ENCODE results near the gene PDLIM5. TPM values are rescaled to one million over a fixed set of nuclear protein-coding genes. Genes with fewer than 3 reads are reported as not detected.

The PDLIM5 gene
- total RNA-seq, 3 donors from 2014 or later (not counting 1 experiment from before 2014, with no cell fraction given) = 41.8 to 94.8 (median 50.5) TPM

DNA sequence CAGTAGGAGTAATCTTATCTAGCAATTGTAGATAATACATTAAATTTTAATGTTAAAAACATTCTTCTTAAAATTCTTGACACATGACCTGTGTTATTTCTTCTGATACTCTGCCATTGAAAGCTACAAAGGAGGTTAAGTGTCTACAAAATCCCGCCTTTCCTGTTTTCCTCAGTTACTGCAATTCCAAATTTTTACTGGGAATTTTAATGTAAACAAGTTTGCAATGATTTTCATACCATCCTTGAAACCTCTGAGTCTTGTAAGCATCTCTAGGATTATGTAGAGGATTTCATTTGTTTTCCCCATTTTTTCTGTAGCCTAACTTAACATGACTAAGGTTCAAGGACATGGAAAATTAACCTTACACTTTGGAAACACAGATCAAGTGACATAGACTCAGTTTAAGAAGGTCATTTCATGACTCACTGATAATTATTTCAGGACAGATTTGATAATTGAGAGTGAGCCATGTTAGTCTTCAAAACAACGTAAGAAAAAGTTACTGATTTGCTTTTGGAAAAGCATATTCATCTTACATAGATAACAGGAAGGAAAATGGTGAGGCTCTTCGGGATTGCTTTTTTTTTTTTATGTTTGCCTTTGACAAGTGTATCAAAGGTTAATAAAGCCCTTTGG is 39.6 kb upstream of the PDLIM5 start:
- Mint-ChIP-seq H3K4me1 (no peaks in the 10 kb centered on the region), H3K36me3 (no peaks in the 10 kb centered on the region), H3K27me3 (ENCODE audit: low read depth in 2 of 2) (peaks cover 17 to 52% of the 10 kb centered on the region in 2 donors), H3K27ac (no peak overlapping the region), H3K9me3 (peaks cover 0 to 2% of the 10 kb centered on the region in 2 donors), H3K4me3 (no peak overlapping the region)
- DNase-seq (no peak), ATAC-seq (no peak)
- TF ChIP-seq, protein P1, sequence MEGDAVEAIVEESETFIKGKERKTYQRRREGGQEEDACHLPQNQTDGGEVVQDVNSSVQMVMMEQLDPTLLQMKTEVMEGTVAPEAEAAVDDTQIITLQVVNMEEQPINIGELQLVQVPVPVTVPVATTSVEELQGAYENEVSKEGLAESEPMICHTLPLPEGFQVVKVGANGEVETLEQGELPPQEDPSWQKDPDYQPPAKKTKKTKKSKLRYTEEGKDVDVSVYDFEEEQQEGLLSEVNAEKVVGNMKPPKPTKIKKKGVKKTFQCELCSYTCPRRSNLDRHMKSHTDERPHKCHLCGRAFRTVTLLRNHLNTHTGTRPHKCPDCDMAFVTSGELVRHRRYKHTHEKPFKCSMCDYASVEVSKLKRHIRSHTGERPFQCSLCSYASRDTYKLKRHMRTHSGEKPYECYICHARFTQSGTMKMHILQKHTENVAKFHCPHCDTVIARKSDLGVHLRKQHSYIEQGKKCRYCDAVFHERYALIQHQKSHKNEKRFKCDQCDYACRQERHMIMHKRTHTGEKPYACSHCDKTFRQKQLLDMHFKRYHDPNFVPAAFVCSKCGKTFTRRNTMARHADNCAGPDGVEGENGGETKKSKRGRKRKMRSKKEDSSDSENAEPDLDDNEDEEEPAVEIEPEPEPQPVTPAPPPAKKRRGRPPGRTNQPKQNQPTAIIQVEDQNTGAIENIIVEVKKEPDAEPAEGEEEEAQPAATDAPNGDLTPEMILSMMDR (IDR thresholded peaks at IDR 0.05) = no peak
- no peak overlapping the region for H3K27ac ChIP-seq (ENCODE audit: low read length)
- WGBS (ENCODE audit: insufficient coverage) = 62% methylated on average over 3 of the region's 3 CpGs
- H3K4me3 ChIP-seq (ENCODE audit: low read length) = no peak overlapping the region
- H3K27me3 ChIP-seq (ENCODE audit: control insufficient read depth, insufficient read depth, low read length) = peaks cover 2% of the 10 kb centered on the region
- no peaks in the 10 kb centered on the region for H3K9me3 ChIP-seq (ENCODE audit: control insufficient read depth, insufficient read depth, low read length)
- intact Hi-C loops (cut with micrococcal nuclease) = no loop called here
- no peaks in the 10 kb centered on the region for H3K36me3 ChIP-seq (ENCODE audit: control insufficient read depth, insufficient read depth, low read length)
- H3K4me1 ChIP-seq (ENCODE audit: control insufficient read depth, insufficient read depth, low read length) = no peaks in the 10 kb centered on the region

- H3K27ac Mint-ChIP-seq = no peak overlapping the region
- H3K36me3 Mint-ChIP-seq = no peaks in the 10 kb centered on the region
- H3K4me3 ChIP-seq (ENCODE audit: low read length) = no peak overlapping the region
- no peak overlapping the region for H3K27ac ChIP-seq (ENCODE audit: low read length)
- H3K4me1 ChIP-seq (ENCODE audit: control insufficient read depth, insufficient read depth, low read length) = no peaks in the 10 kb centered on the region
- intact Hi-C loops (cut with micrococcal nuclease) = no loop called here
- WGBS (ENCODE audit: insufficient coverage) = 37% methylated on average over 6 of the region's 6 CpGs
- DNase-seq (no peak), ATAC-seq (no peak)
- peaks cover 17 to 57% of the 10 kb centered on the region in 2 donors for H3K27me3 Mint-ChIP-seq (ENCODE audit: low read depth in 2 of 2)
- peaks cover 2% of the 10 kb centered on the region for H3K27me3 ChIP-seq (ENCODE audit: control insufficient read depth, insufficient read depth, low read length)
- H3K36me3 ChIP-seq (ENCODE audit: control insufficient read depth, insufficient read depth, low read length) = no peaks in the 10 kb centered on the region
- no peaks in the 10 kb centered on the region for H3K9me3 ChIP-seq (ENCODE audit: control insufficient read depth, insufficient read depth, low read length)
- no peaks in the 10 kb centered on the region for H3K4me1 Mint-ChIP-seq
- peaks cover 0 to 2% of the 10 kb centered on the region in 2 donors for H3K9me3 Mint-ChIP-seq
- H3K4me3 Mint-ChIP-seq = no peak overlapping the region
- TF ChIP-seq, protein P1 (IDR thresholded peaks at IDR 0.05) = no peak
Observed at GRCh38 chr4:94412658-94413038, 39.1 kb upstream of the PDLIM5 start.

GRCh38 chr4:94413085-94413840 is 38.5 kb upstream of the PDLIM5 start:
- 85% methylated on average over 1 of the region's 2 CpGs for WGBS (ENCODE audit: insufficient coverage)
- H3K36me3 Mint-ChIP-seq = no peaks in the 10 kb centered on the region
- no peaks in the 10 kb centered on the region for H3K4me1 ChIP-seq (ENCODE audit: control insufficient read depth, insufficient read depth, low read length)
- peaks cover 17 to 58% of the 10 kb centered on the region in 2 donors for H3K27me3 Mint-ChIP-seq (ENCODE audit: low read depth in 2 of 2)
- no peaks in the 10 kb centered on the region for H3K9me3 ChIP-seq (ENCODE audit: control insufficient read depth, insufficient read depth, low read length)
- H3K27me3 ChIP-seq (ENCODE audit: control insufficient read depth, insufficient read depth, low read length) = peaks cover 2% of the 10 kb centered on the region
- no peak for ATAC-seq
- H3K27ac ChIP-seq (ENCODE audit: low read length) = no peak overlapping the region
- no peak overlapping the region for H3K4me3 Mint-ChIP-seq
- H3K4me3 ChIP-seq (ENCODE audit: low read length) = no peak overlapping the region
- DNase-seq = no peak
- H3K27ac Mint-ChIP-seq = no peak overlapping the region
- no peaks in the 10 kb centered on the region for H3K36me3 ChIP-seq (ENCODE audit: control insufficient read depth, insufficient read depth, low read length)
- no peaks in the 10 kb centered on the region for H3K4me1 Mint-ChIP-seq
- H3K9me3 Mint-ChIP-seq = peaks cover 0 to 2% of the 10 kb centered on the region in 2 donors
- TF ChIP-seq, protein P1 (IDR thresholded peaks at IDR 0.05) = no peak
- intact Hi-C loops (cut with micrococcal nuclease) = no loop called here

Data from natural killer cell (primary cell).